Thyroid gland (tissue), 4 donors: ENCODE measurements around the gene EPHA3. TPM values are rescaled to one million over a fixed set of nuclear protein-coding genes. Genes with fewer than 3 reads are reported as not detected.

Experiments used
- DNase-seq, 2 donors: peaks; one replicate each; pipeline ENCODE4 v3.0.0-alpha.2; 2019
- H3K27ac ChIP-seq, 3 donors: fragments of 200-600 bp; sonication (generic); 1 replicate in 2 of 3; 2 replicates in 1 of 3; pipeline ENCODE4 v1.5.1; 2016 to 2019; ENCODE audit warnings: mild to moderate bottlenecking in 1 of 3, moderate library complexity in 1 of 3
- H3K27me3 ChIP-seq: fragments of 200-600 bp; sonication (generic); one replicate; pipeline ENCODE4 v1.5.1; 2019
- H3K36me3 ChIP-seq, 2 donors: fragments of 200-600 bp; sonication (generic); one replicate each; pipeline ENCODE4 v1.5.1; 2016 to 2019
- H3K4me1 ChIP-seq, 2 donors: fragments of 200-600 bp; sonication (generic); one replicate each; pipeline ENCODE4 v1.5.1; 2017 to 2019
- H3K4me3 ChIP-seq, 3 donors: fragments of 200-600 bp; sonication (generic); replicated peaks in 1 of 3; 1 replicate in 2 of 3; 2 replicates in 1 of 3; pipeline ENCODE4 v1.5.1; 2016; ENCODE audit warnings: mild to moderate bottlenecking in 1 of 3
- H3K9me3 ChIP-seq: fragments of 200-600 bp; sonication (generic); one replicate; pipeline ENCODE4 v1.5.1; 2017
- CTCF ChIP-seq, 6 experiments: fragments of 200-600 bp in 3 of 6; fragments of 450-650 bp in 3 of 6; sonication (generic) in 3 of 6; IDR thresholded peaks; one replicate each; pipeline ENCODE4 v1.5.1; 2016 to 2019; ENCODE audit warnings: antibody characterized with exemption in 6 of 6, mild to moderate bottlenecking in 2 of 6, inconsistent platforms in 1 of 6, moderate library complexity in 1 of 6
- POLR2A ChIP-seq, 2 donors: fragments of 450-650 bp; IDR thresholded peaks; one replicate each; pipeline ENCODE4 v1.6.1; 2017; ENCODE audit warnings: antibody characterized with exemption in 2 of 2, mild to moderate bottlenecking in 2 of 2, moderate library complexity in 1 of 2
- WGBS, 2 donors: methylation state at CpG; one replicate each; pipeline ENCODE4 v1.1.5; 2017; 5-methylcytosine and 5-hydroxymethylcytosine counted together
- intact Hi-C: fragments of 100-400 bp; cut with DNase I; formaldehyde crosslinking; loops from one replicate; pipeline ENCODE4 v1.15.1; 2023
- total RNA-seq, 4 donors: library from RNA; depleted of rRNA; stranded (reverse); fragments of >200 nt; gene quantifications; one replicate each; pipeline ENCODE4 v1.2.3, GENCODE V29; 2016

EPHA3 gene
- total RNA-seq, 4 donors from 2014 or later: 27.3 to 41.6 (median 35.4) TPM

DNA sequence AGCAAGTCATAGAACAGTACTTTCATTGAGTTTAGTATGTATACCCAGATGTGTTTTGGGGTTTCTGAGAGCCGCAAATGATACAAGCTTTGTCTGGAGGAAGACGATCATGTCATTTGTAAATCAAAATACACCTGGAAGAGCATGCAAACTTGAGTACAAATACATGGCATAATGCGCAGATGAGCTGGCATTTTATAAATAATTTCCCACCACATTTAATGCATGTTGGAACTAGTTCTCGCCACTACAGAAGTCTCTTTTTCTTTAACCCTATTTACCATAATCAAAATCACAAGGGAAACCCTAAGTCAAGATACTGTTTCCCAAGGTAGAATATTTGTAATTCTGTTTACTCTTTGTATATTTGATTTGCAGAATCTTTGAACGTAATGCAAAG, 318.6 kb downstream of the EPHA3 start:
- intact Hi-C loops: no loop called here
- TF ChIP-seq POLR2A (IDR thresholded peaks at IDR 0.05) (no peak), CTCF (IDR thresholded peaks at IDR 0.05) (no peak)
- no peaks in the 10 kb centered on the region for H3K9me3 ChIP-seq
- no peak for DNase-seq
- no peak overlapping the region for H3K27ac ChIP-seq
- H3K4me1 ChIP-seq: no peaks in the 10 kb centered on the region
- 89 to 94% methylated on average over 5 of the region's 5 CpGs for WGBS, 2 donors
- no peaks in the 10 kb centered on the region for H3K27me3 ChIP-seq
- no peaks in the 10 kb centered on the region for H3K36me3 ChIP-seq
- H3K4me3 ChIP-seq: no peak overlapping the region

DNA sequence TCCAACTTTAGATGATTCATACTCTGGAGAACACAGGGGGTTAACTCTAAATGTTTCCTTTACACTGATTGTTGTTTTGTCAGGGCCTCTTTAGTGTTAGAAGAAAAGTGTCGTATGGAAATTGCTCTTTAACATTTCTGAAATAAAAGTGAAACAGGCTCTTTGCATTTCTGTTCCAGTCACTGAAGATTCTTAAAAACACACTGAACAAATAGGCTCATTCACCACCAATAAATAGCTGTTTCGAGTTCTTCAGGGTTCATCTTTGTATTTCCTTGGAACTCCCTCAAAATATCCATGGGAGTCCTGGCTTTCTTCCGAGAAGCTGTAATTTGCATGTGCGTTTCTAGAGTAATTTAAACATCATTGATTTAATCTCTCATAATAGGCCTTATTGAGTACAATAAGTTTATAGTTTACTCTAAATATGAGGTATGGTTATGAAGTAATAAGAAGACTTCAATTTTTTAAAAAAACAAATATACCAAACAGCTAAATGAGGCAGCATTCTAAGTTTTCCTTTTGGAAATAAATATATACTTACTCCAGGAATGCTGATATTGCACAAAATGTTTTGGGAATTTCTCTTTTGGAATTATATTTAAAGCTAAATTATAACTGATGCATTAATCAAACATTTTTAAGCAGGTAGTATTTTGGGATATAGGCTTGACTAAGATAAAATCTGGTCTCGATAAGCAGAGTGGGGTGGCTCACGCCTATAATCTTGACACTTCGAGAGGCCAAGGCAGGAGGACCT, 327.4 kb downstream of the EPHA3 start:
- Histone ChIP-seq H3K4me3 (no peak overlapping the region), H3K4me1 (no peaks in the 10 kb centered on the region), H3K9me3 (no peaks in the 10 kb centered on the region), H3K36me3 (no peaks in the 10 kb centered on the region), H3K27ac (peak overlapping the region in 1 of 3 donors; percentile 26), H3K27me3 (no peaks in the 10 kb centered on the region)
- intact Hi-C loops: no loop called here
- DNase-seq: no peak
- TF ChIP-seq CTCF (IDR thresholded peaks at IDR 0.05) (no peak), POLR2A (IDR thresholded peaks at IDR 0.05) (no peak)
- WGBS, 2 donors: 52% methylated on average over 7 of the region's 7 CpGs

GRCh38 chr3:89436846-89437245, 329.4 kb downstream of the EPHA3 start:
- no peak overlapping the region for H3K4me3 ChIP-seq
- no peak for DNase-seq
- TF ChIP-seq CTCF (IDR thresholded peaks at IDR 0.05): no peak
- TF ChIP-seq POLR2A (IDR thresholded peaks at IDR 0.05): no peak
- no peaks in the 10 kb centered on the region for H3K36me3 ChIP-seq
- no peak overlapping the region for H3K27ac ChIP-seq
- intact Hi-C loops: no loop called here
- H3K4me1 ChIP-seq: no peaks in the 10 kb centered on the region
- no peaks in the 10 kb centered on the region for H3K27me3 ChIP-seq
- H3K9me3 ChIP-seq: no peaks in the 10 kb centered on the region
- WGBS, 2 donors: 80 to 87% methylated on average over 3 of the region's 3 CpGs

DNA sequence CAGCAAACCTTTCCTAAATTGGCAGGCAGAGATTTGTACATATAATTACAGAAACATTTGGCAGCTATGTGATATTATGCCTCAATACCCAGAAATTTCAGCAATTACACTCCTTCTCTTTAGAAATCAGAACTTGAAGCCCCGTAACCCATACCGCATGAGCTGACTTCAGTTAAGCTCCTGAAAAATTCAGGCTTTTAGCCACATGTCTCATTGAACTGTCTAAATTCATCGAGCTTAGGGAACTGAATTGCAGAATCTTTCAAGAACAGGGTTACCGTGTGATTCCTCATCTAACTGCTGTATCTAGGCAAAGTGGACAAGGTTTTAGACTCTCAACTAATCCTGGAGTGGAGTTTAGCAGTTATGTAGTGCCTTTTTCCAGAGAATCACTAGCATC, 333.0 kb downstream of the EPHA3 start:
- H3K27me3 ChIP-seq: no peaks in the 10 kb centered on the region
- H3K4me1 ChIP-seq: no peaks in the 10 kb centered on the region
- no peak overlapping the region for H3K27ac ChIP-seq
- intact Hi-C loops: no loop called here
- no peak overlapping the region for H3K4me3 ChIP-seq
- no peaks in the 10 kb centered on the region for H3K36me3 ChIP-seq
- WGBS, 2 donors: 91 to 96% methylated on average over 4 of the region's 4 CpGs
- TF ChIP-seq CTCF (IDR thresholded peaks at IDR 0.05) (no peak), POLR2A (IDR thresholded peaks at IDR 0.05) (no peak)
- DNase-seq: no peak
- H3K9me3 ChIP-seq: no peaks in the 10 kb centered on the region

GRCh38 chr3:89441141-89441540, 333.7 kb downstream of the EPHA3 start:
- H3K27ac ChIP-seq: no peak overlapping the region
- H3K36me3 ChIP-seq: no peaks in the 10 kb centered on the region
- intact Hi-C loops: no loop called here
- H3K4me3 ChIP-seq: no peak overlapping the region
- no peaks in the 10 kb centered on the region for H3K27me3 ChIP-seq
- no peaks in the 10 kb centered on the region for H3K9me3 ChIP-seq
- TF ChIP-seq CTCF (IDR thresholded peaks at IDR 0.05) (no peak), POLR2A (IDR thresholded peaks at IDR 0.05) (no peak)
- H3K4me1 ChIP-seq: no peaks in the 10 kb centered on the region
- no peak for DNase-seq
